Measurements from ENCODE around the gene RNF5. TPM values are rescaled to one million over a fixed set of nuclear protein-coding genes. Genes with fewer than 3 reads are reported as not detected.

RNF5 gene
- total RNA-seq, 2 donors from 2014 or later, result 98.6 to 129 TPM

- Histone ChIP-seq H3K4me3 (peak overlapping the region; percentile 74 to 79), H3K9me3 (no peaks in the 10 kb centered on the region), H3K36me3 (no peaks in the 10 kb centered on the region), H3K4me1 (replicated peaks) (no peaks in the 10 kb centered on the region), H3K27me3 (replicated peaks; ENCODE audit: insufficient read depth) (no peaks in the 10 kb centered on the region), H3K27ac (peak overlapping the region; percentile 91 to 98)
- WGBS, result 1% methylated on average over 10 of the region's 10 CpGs
- intact Hi-C loops (cut with DNase I), result no loop called here
- no peak for DNase-seq (ENCODE audit: low spot score)
- TF ChIP-seq POLR2AphosphoS5 (IDR thresholded peaks at IDR 0.05) (no peak), POLR2A (IDR thresholded peaks at IDR 0.05) (no peak), CTCF (IDR thresholded peaks at IDR 0.05) (no peak)
Observed at GRCh38 chr6:32189069-32189741, 11.0 kb downstream of the RNF5 start.

GRCh38 chr6:32189742-32190053 is 11.5 kb downstream of the RNF5 start:
- H3K4me1 ChIP-seq (replicated peaks), result no peaks in the 10 kb centered on the region
- WGBS, result no CpG with 5 or more reads among the region's 23 CpGs
- H3K36me3 ChIP-seq, result no peaks in the 10 kb centered on the region
- TF ChIP-seq POLR2AphosphoS5 (IDR thresholded peaks at IDR 0.05), result no peak
- TF ChIP-seq POLR2A (IDR thresholded peaks at IDR 0.05), result no peak
- no peak for TF ChIP-seq CTCF (IDR thresholded peaks at IDR 0.05)
- no peaks in the 10 kb centered on the region for H3K27me3 ChIP-seq (replicated peaks; ENCODE audit: insufficient read depth)
- peak overlapping the region; percentile 91 to 98 for H3K27ac ChIP-seq
- no peaks in the 10 kb centered on the region for H3K9me3 ChIP-seq
- intact Hi-C loops (cut with DNase I), result no loop called here
- no peak for DNase-seq (ENCODE audit: low spot score)
- H3K4me3 ChIP-seq, result peak overlapping the region; percentile 74 to 79

- H3K27ac ChIP-seq, result peak within 1 kb of the TSS; percentile 91 to 98
Observed at GRCh38 chr6:32190054-32190851, 12.0 kb downstream of the RNF5 start, which contains the start of gene PBX2. Gene PBX2, minus strand, starts transcription at chr6:32190202. Its CDS starts 287 bp downstream, at chr6:32189915.

GRCh38 chr6:32190911-32191677 is 12.9 kb downstream of the RNF5 start:
- WGBS, result 74% methylated on average over 8 of the region's 8 CpGs
- Histone ChIP-seq H3K27ac (peak overlapping the region; percentile 91 to 98), H3K4me3 (peak overlapping the region; percentile 74 to 79), H3K27me3 (replicated peaks; ENCODE audit: insufficient read depth) (no peaks in the 10 kb centered on the region), H3K9me3 (no peaks in the 10 kb centered on the region), H3K4me1 (replicated peaks) (no peaks in the 10 kb centered on the region), H3K36me3 (no peaks in the 10 kb centered on the region)
- no peak for DNase-seq (ENCODE audit: low spot score)
- TF ChIP-seq POLR2A (IDR thresholded peaks at IDR 0.05), result no peak
- no peak for TF ChIP-seq CTCF (IDR thresholded peaks at IDR 0.05)
- TF ChIP-seq POLR2AphosphoS5 (IDR thresholded peaks at IDR 0.05), result no peak
- intact Hi-C loops (cut with DNase I), result no loop called here

More at GRCh38 chr6:32190054-32190851, 12.0 kb downstream of the RNF5 start, which contains the start of gene PBX2:
- 5% methylated on average over 20 of the region's 23 CpGs for WGBS
- DNase-seq (ENCODE audit: low spot score), result peak; percentile 94
- TF ChIP-seq POLR2A (IDR thresholded peaks at IDR 0.05) (peak; percentile 96), POLR2AphosphoS5 (IDR thresholded peaks at IDR 0.05) (peak; percentile 94), CTCF (IDR thresholded peaks at IDR 0.05) (peak in 1 of 4 experiments; percentile 21)
- no peaks in the 10 kb centered on the region for H3K4me1 ChIP-seq (replicated peaks)
- no peaks in the 10 kb centered on the region for H3K27me3 ChIP-seq (replicated peaks; ENCODE audit: insufficient read depth)
- H3K4me3 ChIP-seq, result peak within 1 kb of the TSS; percentile 74 to 79
- intact Hi-C loops (cut with DNase I), result no loop called here
- H3K36me3 ChIP-seq, result no peaks in the 10 kb centered on the region
- no peaks in the 10 kb centered on the region for H3K9me3 ChIP-seq
